ENCODE measurements around the gene PCDH9. TPM values are rescaled to one million over a fixed set of nuclear protein-coding genes. Genes with fewer than 3 reads are reported as not detected.

The PCDH9 gene
- total RNA-seq, result under 1 TPM; 0.14 to 0.21 TPM

- DNase-seq (peak; percentile 11), ATAC-seq (no peak)
- H3K36me3 Mint-ChIP-seq (ENCODE audit: low read depth), result no peaks in the 10 kb centered on the region
- peaks cover 14% of the 10 kb centered on the region for H3K27me3 Mint-ChIP-seq
- no peaks in the 10 kb centered on the region for H3K9me3 Mint-ChIP-seq (ENCODE audit: low read depth)
- peak within 1 kb of the TSS; percentile 24 for H3K27ac Mint-ChIP-seq
- ChIA-PET POLR2A (no interaction called here), CTCF (interaction anchor here (1.6 kb wide), 1 partner anchor 8 kb away, joined by 7 read pairs; no protein-coding TSS in a partner anchor)
- no peak within 1 kb of the TSS for H3K4me3 Mint-ChIP-seq
- peaks cover 6% of the 10 kb centered on the region for H3K4me1 Mint-ChIP-seq
- intact Hi-C loops (cut with DNase I, micrococcal nuclease), result loop anchor here in 1 of 2 experiments (5.0 to 10.0 kb wide), 2 partner anchors 735 to 1572 kb away; no protein-coding TSS in a partner anchor
Observed at GRCh38 chr13:67229481-67230403, at the start of gene PCDH9. Gene PCDH9, minus strand, starts transcription at chr13:67230336. Its CDS starts 1,896 bp downstream, at chr13:67228440.

- intact Hi-C loops (cut with DNase I, micrococcal nuclease), result no loop called here
- Mint-ChIP-seq H3K4me3 (no peak overlapping the region), H3K27ac (no peak overlapping the region), H3K36me3 (ENCODE audit: low read depth) (no peaks in the 10 kb centered on the region), H3K4me1 (no peaks in the 10 kb centered on the region), H3K9me3 (ENCODE audit: low read depth) (peaks cover 3% of the 10 kb centered on the region), H3K27me3 (no peaks in the 10 kb centered on the region)
- DNase-seq (no peak), ATAC-seq (no peak)
- POLR2A ChIA-PET, result no interaction called here
- CTCF ChIA-PET, result interaction anchor here (0.6 kb wide), 1 partner anchor 61 kb away, joined by 3 read pairs; no protein-coding TSS in a partner anchor
Observed at GRCh38 chr13:67278235-67278634, 48.1 kb upstream of the PCDH9 start.

- Mint-ChIP-seq H3K36me3 (ENCODE audit: low read depth) (no peaks in the 10 kb centered on the region), H3K27me3 (no peaks in the 10 kb centered on the region), H3K27ac (no peak overlapping the region), H3K9me3 (ENCODE audit: low read depth) (peaks cover 3% of the 10 kb centered on the region), H3K4me3 (no peak overlapping the region), H3K4me1 (no peaks in the 10 kb centered on the region)
- intact Hi-C loops (cut with DNase I, micrococcal nuclease), result no loop called here
- ChIA-PET POLR2A (no interaction called here), CTCF (no interaction called here)
- DNase-seq (no peak), ATAC-seq (no peak)
Observed at GRCh38 chr13:67277581-67277980, 47.4 kb upstream of the PCDH9 start.

GRCh38 chr13:67275351-67275960, 45.3 kb upstream of the PCDH9 start:
- no peak for ATAC-seq
- CTCF ChIA-PET, result no interaction called here
- Mint-ChIP-seq H3K9me3 (ENCODE audit: low read depth) (peaks cover 3% of the 10 kb centered on the region), H3K4me3 (no peak overlapping the region), H3K27me3 (no peaks in the 10 kb centered on the region), H3K36me3 (ENCODE audit: low read depth) (no peaks in the 10 kb centered on the region), H3K4me1 (no peaks in the 10 kb centered on the region), H3K27ac (no peak overlapping the region)
- no peak for DNase-seq
- intact Hi-C loops (cut with DNase I, micrococcal nuclease), result no loop called here
- POLR2A ChIA-PET, result no interaction called here

- intact Hi-C loops (cut with DNase I, micrococcal nuclease), result no loop called here
- ATAC-seq (no peak), DNase-seq (no peak)
- peaks cover 5% of the 10 kb centered on the region for H3K9me3 Mint-ChIP-seq (ENCODE audit: low read depth)
- ChIA-PET POLR2A (no interaction called here), CTCF (interaction anchor here (0.8 kb wide), 1 partner anchor 1688 kb away, joined by 3 read pairs; no protein-coding TSS in a partner anchor)
- H3K4me3 Mint-ChIP-seq, result no peak overlapping the region
- no peaks in the 10 kb centered on the region for H3K4me1 Mint-ChIP-seq
- no peaks in the 10 kb centered on the region for H3K36me3 Mint-ChIP-seq (ENCODE audit: low read depth)
- H3K27me3 Mint-ChIP-seq, result no peaks in the 10 kb centered on the region
- H3K27ac Mint-ChIP-seq, result no peak overlapping the region
Observed at GRCh38 chr13:67273001-67273400, 42.9 kb upstream of the PCDH9 start.

GRCh38 chr13:67267136-67267535, 37.0 kb upstream of the PCDH9 start:
- H3K27me3 Mint-ChIP-seq, result no peaks in the 10 kb centered on the region
- ChIA-PET CTCF (no interaction called here), POLR2A (no interaction called here)
- no peak for DNase-seq
- no peaks in the 10 kb centered on the region for H3K4me1 Mint-ChIP-seq
- H3K4me3 Mint-ChIP-seq, result no peak overlapping the region
- no peak for ATAC-seq
- H3K36me3 Mint-ChIP-seq (ENCODE audit: low read depth), result no peaks in the 10 kb centered on the region
- intact Hi-C loops (cut with DNase I, micrococcal nuclease), result no loop called here
- H3K27ac Mint-ChIP-seq, result no peak overlapping the region
- peaks cover 2% of the 10 kb centered on the region for H3K9me3 Mint-ChIP-seq (ENCODE audit: low read depth)

GRCh38 chr13:67259208-67259607, 29.1 kb upstream of the PCDH9 start:
- no peaks in the 10 kb centered on the region for H3K36me3 Mint-ChIP-seq (ENCODE audit: low read depth)
- no peak for ATAC-seq
- peaks cover 1% of the 10 kb centered on the region for H3K27me3 Mint-ChIP-seq
- H3K4me1 Mint-ChIP-seq, result no peaks in the 10 kb centered on the region
- no peak overlapping the region for H3K4me3 Mint-ChIP-seq
- POLR2A ChIA-PET, result no interaction called here
- no peak overlapping the region for H3K27ac Mint-ChIP-seq
- CTCF ChIA-PET, result no interaction called here
- no peaks in the 10 kb centered on the region for H3K9me3 Mint-ChIP-seq (ENCODE audit: low read depth)
- intact Hi-C loops (cut with DNase I, micrococcal nuclease), result no loop called here
- no peak for DNase-seq

- ATAC-seq, result no peak
- no peak for DNase-seq
- POLR2A ChIA-PET, result no interaction called here
- Mint-ChIP-seq H3K4me3 (no peak overlapping the region), H3K27ac (no peak overlapping the region), H3K27me3 (peaks cover 1% of the 10 kb centered on the region), H3K4me1 (no peaks in the 10 kb centered on the region), H3K9me3 (ENCODE audit: low read depth) (no peaks in the 10 kb centered on the region), H3K36me3 (ENCODE audit: low read depth) (no peaks in the 10 kb centered on the region)
- CTCF ChIA-PET, result no interaction called here
- intact Hi-C loops (cut with DNase I, micrococcal nuclease), result no loop called here
Observed at GRCh38 chr13:67258482-67258881, 28.3 kb upstream of the PCDH9 start.

- intact Hi-C loops (cut with DNase I, micrococcal nuclease), result no loop called here
- Mint-ChIP-seq H3K27ac (no peak overlapping the region), H3K9me3 (ENCODE audit: low read depth) (no peaks in the 10 kb centered on the region)
Observed at GRCh38 chr13:67238861-67239260, 8.7 kb upstream of the PCDH9 start.

GRCh38 chr13:67238277-67238859, 8.2 kb upstream of the PCDH9 start:
- DNase-seq (no peak), ATAC-seq (no peak)
- no peak overlapping the region for H3K27ac Mint-ChIP-seq
- no peaks in the 10 kb centered on the region for H3K27me3 Mint-ChIP-seq
- H3K9me3 Mint-ChIP-seq (ENCODE audit: low read depth), result no peaks in the 10 kb centered on the region
- intact Hi-C loops (cut with DNase I, micrococcal nuclease), result no loop called here
- H3K4me3 Mint-ChIP-seq, result no peak overlapping the region
- no peaks in the 10 kb centered on the region for H3K36me3 Mint-ChIP-seq (ENCODE audit: low read depth)
- POLR2A ChIA-PET, result no interaction called here
- CTCF ChIA-PET, result interaction anchor here (1.0 to 1.8 kb wide), 4 partner anchors 9 to 41 kb away, joined by 5 to 8 read pairs (median 6); no protein-coding TSS in a partner anchor
- no peaks in the 10 kb centered on the region for H3K4me1 Mint-ChIP-seq

More at GRCh38 chr13:67238861-67239260, 8.7 kb upstream of the PCDH9 start:
- CTCF ChIA-PET, result interaction anchor here (1.2 to 1.8 kb wide), 3 partner anchors 8 to 11 kb away, joined by 5 to 8 read pairs (median 7); no protein-coding TSS in a partner anchor
- Mint-ChIP-seq H3K36me3 (ENCODE audit: low read depth) (no peaks in the 10 kb centered on the region), H3K4me1 (no peaks in the 10 kb centered on the region), H3K4me3 (no peak overlapping the region), H3K27me3 (no peaks in the 10 kb centered on the region)
- DNase-seq (no peak), ATAC-seq (no peak)
- POLR2A ChIA-PET, result no interaction called here

- Mint-ChIP-seq H3K4me3 (no peak overlapping the region), H3K36me3 (ENCODE audit: low read depth) (no peaks in the 10 kb centered on the region), H3K4me1 (peaks cover 6% of the 10 kb centered on the region), H3K27me3 (peaks cover 9% of the 10 kb centered on the region), H3K9me3 (ENCODE audit: low read depth) (no peaks in the 10 kb centered on the region), H3K27ac (no peak overlapping the region)
- ChIA-PET POLR2A (interaction anchor here (0.5 kb wide), 1 partner anchor 16 kb away, joined by 3 read pairs; no protein-coding TSS in a partner anchor), CTCF (no interaction called here)
- no peak for ATAC-seq
- no peak for DNase-seq
- intact Hi-C loops (cut with DNase I, micrococcal nuclease), result no loop called here
Observed at GRCh38 chr13:67235265-67235664, 5.1 kb upstream of the PCDH9 start.
